CD4-positive, alpha-beta T cell (primary cell): ENCODE results near the gene MPZL3. TPM values are rescaled to one million over a fixed set of nuclear protein-coding genes. Genes with fewer than 3 reads are reported as not detected.

Experiments used
- ATAC-seq: fragments of 200-7000 bp; cut with Tn5 transposase; one replicate; pipeline ENCODE4 v1.10.0; 2022; ENCODE audit warnings: mild to moderate bottlenecking; ENCODE audit not compliant: poor library complexity
- CTCF ChIA-PET: fragments of 350-600 bp; sonication (Branson Sonifier 250); formaldehyde crosslinking; loops from one replicate; lab custom pipeline; 2021; ENCODE audit warnings: antibody characterized with exemption, inconsistent platforms; lab: Charles Lee
- POLR2A ChIA-PET: fragments of 350-600 bp; sonication (Branson Sonifier 250); formaldehyde crosslinking; loops from one replicate; lab custom pipeline; 2021; ENCODE audit warnings: antibody characterized with exemption, inconsistent platforms; lab: Charles Lee
- DNase-seq, 14 experiments: peaks; one replicate each; pipeline ENCODE4 v3.0.0-alpha.2; 2013 to 2020; ENCODE audit warnings: mixed read lengths in 2 of 14
- H3K27ac ChIP-seq, 2 donors: one replicate each; pipeline versions ENCODE4 v1.5.1 to v1.7.0; 2013; ENCODE audit warnings: low read length in 2 of 2, low read depth in 1 of 2, mild to moderate bottlenecking in 1 of 2
- H3K27me3 ChIP-seq, 2 experiments: 1 replicate in 1 of 2; 2 replicates in 1 of 2; pipeline versions ENCODE4 v1.6.1 to v1.7.0; 2013; ENCODE audit warnings: low read length in 2 of 2, control low read depth in 1 of 2, mild to moderate bottlenecking in 1 of 2, moderate library complexity in 1 of 2; ENCODE audit not compliant: insufficient read depth in 2 of 2, control insufficient read depth in 1 of 2
- H3K36me3 ChIP-seq: one replicate; pipeline ENCODE4 v1.6.1; 2013; ENCODE audit warnings: low read length, control low read depth; ENCODE audit not compliant: insufficient read depth
- H3K4me1 ChIP-seq: one replicate; pipeline ENCODE4 v1.6.1; 2013; ENCODE audit warnings: low read length, control low read depth; ENCODE audit not compliant: insufficient read depth
- H3K4me3 ChIP-seq: one replicate; pipeline ENCODE4 v1.5.1; 2013; ENCODE audit warnings: mild to moderate bottlenecking, low read length, moderate library complexity
- H3K9me3 ChIP-seq, 2 experiments: 1 replicate in 1 of 2; 2 replicates in 1 of 2; pipeline versions ENCODE4 v1.6.1 to v1.7.0; 2013; ENCODE audit warnings: low read length in 2 of 2, mild to moderate bottlenecking in 2 of 2, control low read depth in 1 of 2, moderate library complexity in 1 of 2; ENCODE audit not compliant: control insufficient read depth in 1 of 2, insufficient read depth in 1 of 2
- H3K27ac Mint-ChIP-seq: one replicate; pipeline ENCODE4 v1.8.0; 2020; ENCODE audit warnings: mixed read lengths
- H3K27me3 Mint-ChIP-seq: one replicate; pipeline ENCODE4 v1.8.0; 2021; ENCODE audit warnings: mixed read lengths
- H3K36me3 Mint-ChIP-seq: one replicate; pipeline ENCODE4 v1.8.0; 2021; ENCODE audit warnings: low read depth, mixed read lengths
- H3K4me1 Mint-ChIP-seq: one replicate; pipeline ENCODE4 v1.8.0; 2021; ENCODE audit warnings: low read depth, mixed read lengths
- H3K4me3 Mint-ChIP-seq: one replicate; pipeline ENCODE4 v1.8.0; 2020; ENCODE audit warnings: mild to moderate bottlenecking, mixed read lengths
- H3K9me3 Mint-ChIP-seq: one replicate; pipeline ENCODE4 v1.8.0; 2020; ENCODE audit warnings: mixed read lengths
- CTCF ChIP-seq: fragments of 200-600 bp; IDR thresholded peaks from one replicate; pipeline ENCODE4 v1.8.0; 2022; ENCODE audit warnings: antibody characterized with exemption, mild to moderate bottlenecking
- intact Hi-C, 2 experiments: fragments of 100-400 bp; cut with DNase I in 1 of 2; cut with micrococcal nuclease in 1 of 2; formaldehyde crosslinking; loops; one replicate each; pipeline versions ENCODE4 v1.15.1 to v1.9.0; 2023 to 2025; cut with DNase I, micrococcal nuclease
- total RNA-seq, 174 experiments: library from RNA in 2 of 174; stranded (reverse) in 2 of 174; gene quantifications; one replicate each; pipeline ENCODE4 v1.2.3 and lab custom pipeline; 2021 to 2026

Gene MPZL3
- total RNA-seq, 2 experiments from 2014 or later: 29.0 to 30.2 TPM

- no peaks in the 10 kb centered on the region for H3K27me3 ChIP-seq
- Mint-ChIP-seq H3K36me3 (peaks cover 12% of the 10 kb centered on the region), H3K27me3 (no peaks in the 10 kb centered on the region), H3K27ac (no peak overlapping the region), H3K9me3 (no peaks in the 10 kb centered on the region), H3K4me3 (peak overlapping the region; percentile 95), H3K4me1 (peaks cover 70% of the 10 kb centered on the region)
- H3K36me3 ChIP-seq: peaks cover 11% of the 10 kb centered on the region
- ATAC-seq: no peak
- H3K4me3 ChIP-seq: peak overlapping the region; percentile 54
- POLR2A ChIA-PET: interaction anchor here (1.2 to 4.2 kb wide), 17 partner anchors 9 to 212 kb away, joined by 3 to 78 read pairs (median 9); partner anchors contain the start of genes CD3D, CD3E, CD3G and KMT2A
- no peak for TF ChIP-seq CTCF
- CTCF ChIA-PET: interaction anchor here (5.1 kb wide), 1 partner anchor 25 kb away, joined by 24 read pairs; no protein-coding TSS in a partner anchor
- DNase-seq: peak in 3 of 14 experiments; percentile 27 to 58 (median 28)
- peak overlapping the region; percentile 54 to 84 for H3K27ac ChIP-seq
- no peaks in the 10 kb centered on the region for H3K9me3 ChIP-seq
- peaks cover 73% of the 10 kb centered on the region for H3K4me1 ChIP-seq
- intact Hi-C loops: loop anchor here in 1 of 2 experiments (5.0 kb wide), 1 partner anchor 34 kb away; no protein-coding TSS in a partner anchor
Observed at GRCh38 chr11:118223570-118223969, 28.6 kb downstream of the MPZL3 start.

- H3K27ac ChIP-seq: peak overlapping the region; percentile 20 to 84
- H3K36me3 ChIP-seq: peaks cover 11% of the 10 kb centered on the region
- H3K9me3 Mint-ChIP-seq: no peaks in the 10 kb centered on the region
- no peaks in the 10 kb centered on the region for H3K27me3 Mint-ChIP-seq
- H3K9me3 ChIP-seq: no peaks in the 10 kb centered on the region
- H3K36me3 Mint-ChIP-seq: peaks cover 8% of the 10 kb centered on the region
- peaks cover 78% of the 10 kb centered on the region for H3K4me1 ChIP-seq
- peak overlapping the region; percentile 81 for H3K4me3 Mint-ChIP-seq
- DNase-seq (no peak), ATAC-seq (no peak)
- H3K27me3 ChIP-seq: no peaks in the 10 kb centered on the region
- H3K27ac Mint-ChIP-seq: no peak overlapping the region
- ChIA-PET POLR2A (interaction anchor here (1.2 to 1.6 kb wide), 2 partner anchors 17 to 25 kb away, joined by 3 to 5 read pairs; no protein-coding TSS in a partner anchor), CTCF (interaction anchor here (0.8 to 5.1 kb wide), 3 partner anchors 12 to 24 kb away, joined by 4 to 24 read pairs (median 6); no protein-coding TSS in a partner anchor)
- no peak for TF ChIP-seq CTCF
- H3K4me1 Mint-ChIP-seq: peaks cover 82% of the 10 kb centered on the region
- intact Hi-C loops: loop anchor here in 1 of 2 experiments (5.0 kb wide), 1 partner anchor 35 kb away; no protein-coding TSS in a partner anchor
- H3K4me3 ChIP-seq: peak overlapping the region; percentile 54
Observed at GRCh38 chr11:118222437-118222836, 29.7 kb downstream of the MPZL3 start.

GRCh38 chr11:118221419-118221818 lies 30.7 kb downstream of the MPZL3 start:
- Mint-ChIP-seq H3K27me3 (no peaks in the 10 kb centered on the region), H3K36me3 (peaks cover 15% of the 10 kb centered on the region), H3K4me3 (peak overlapping the region; percentile 12), H3K9me3 (no peaks in the 10 kb centered on the region), H3K27ac (no peak overlapping the region), H3K4me1 (peaks cover 92% of the 10 kb centered on the region)
- Histone ChIP-seq H3K9me3 (no peaks in the 10 kb centered on the region), H3K27me3 (no peaks in the 10 kb centered on the region), H3K27ac (peak overlapping the region in 1 of 2 donors; percentile 35), H3K4me1 (peaks cover 78% of the 10 kb centered on the region), H3K4me3 (no peak overlapping the region), H3K36me3 (peaks cover 6% of the 10 kb centered on the region)
- intact Hi-C loops: loop anchor here in 1 of 2 experiments (2.0 to 5.0 kb wide), 2 partner anchors 19 to 36 kb away; no protein-coding TSS in a partner anchor
- DNase-seq (no peak), ATAC-seq (no peak)
- CTCF ChIA-PET: interaction anchor here (0.8 to 5.1 kb wide), 3 partner anchors 11 to 25 kb away, joined by 4 to 24 read pairs (median 6); no protein-coding TSS in a partner anchor
- no peak for TF ChIP-seq CTCF
- POLR2A ChIA-PET: interaction anchor here (0.7 to 1.6 kb wide), 6 partner anchors 9 to 181 kb away, joined by 3 to 5 read pairs (median 3); partner anchors contain the start of gene MPZL3
